HG02623 (cell line): ENCODE measurements around the gene SLC38A5.
"Not testable (repeated sequence)": the region's sequence is repeated elsewhere in the genome, so short reads cannot be mapped to it uniquely, and the experiment has no call there.

Experiments
- ATAC-seq: cut with Tn5 transposase; IDR thresholded peaks from one replicate; pipeline ENCODE4 v1.9.1; 2021; ENCODE audit warnings: moderate library complexity; ENCODE audit not compliant: unreplicated experiment

Gene SLC38A5

GRCh38 chrX:48470110-48470832 lies at the start of gene SLC38A5:
Gene SLC38A5, minus strand, starts transcription at chrX:48470260. Its CDS starts 2,336 bp downstream, at chrX:48467924.
- ATAC-seq, result no peak

GRCh38 chrX:48519481-48519880 lies 49.4 kb upstream of the SLC38A5 start:
- ATAC-seq, result not testable (repeated sequence)

GRCh38 chrX:48516987-48517386 lies 46.9 kb upstream of the SLC38A5 start:
- no peak for ATAC-seq

- ATAC-seq, result no peak
Measured at GRCh38 chrX:48516285-48516684, 46.2 kb upstream of the SLC38A5 start.

- ATAC-seq, result no peak
Measured at GRCh38 chrX:48515842-48516241, 45.8 kb upstream of the SLC38A5 start.

- no peak for ATAC-seq
Measured at GRCh38 chrX:48514868-48515460, 44.9 kb upstream of the SLC38A5 start.

- no peak for ATAC-seq
Measured at GRCh38 chrX:48514126-48514806, 44.2 kb upstream of the SLC38A5 start.

- no peak for ATAC-seq
Measured at GRCh38 chrX:48513670-48514069, 43.6 kb upstream of the SLC38A5 start.

GRCh38 chrX:48512371-48512935 lies 42.4 kb upstream of the SLC38A5 start:
- ATAC-seq, result no peak

GRCh38 chrX:48511560-48511959 lies 41.5 kb upstream of the SLC38A5 start:
- no peak for ATAC-seq

- ATAC-seq, result no peak
Measured at GRCh38 chrX:48509619-48510018, 39.6 kb upstream of the SLC38A5 start.

GRCh38 chrX:48509245-48509590 lies 39.2 kb upstream of the SLC38A5 start:
- ATAC-seq, result no peak

GRCh38 chrX:48508400-48509244 lies 38.6 kb upstream of the SLC38A5 start, which contains the start of gene PORCN:
Gene PORCN, plus strand, starts transcription at chrX:48508992. Its CDS starts 829 bp downstream, at chrX:48509821.
- ATAC-seq, result peak; percentile 78

GRCh38 chrX:48507246-48507645 lies 37.2 kb upstream of the SLC38A5 start:
- ATAC-seq, result no peak

GRCh38 chrX:48505481-48505880 lies 35.4 kb upstream of the SLC38A5 start:
- ATAC-seq, result no peak

- ATAC-seq, result no peak
Measured at GRCh38 chrX:48504261-48504660, 34.2 kb upstream of the SLC38A5 start.

GRCh38 chrX:48498374-48498809 lies 28.3 kb upstream of the SLC38A5 start:
- ATAC-seq, result no peak

GRCh38 chrX:48497871-48498270 lies 27.8 kb upstream of the SLC38A5 start:
- ATAC-seq, result no peak

- no peak for ATAC-seq
Measured at GRCh38 chrX:48496660-48497059, 26.6 kb upstream of the SLC38A5 start.

GRCh38 chrX:48493890-48494364 lies 23.9 kb upstream of the SLC38A5 start:
- no peak for ATAC-seq
